ENCODE measurements around the gene SPATA13. TPM values are rescaled to one million over a fixed set of nuclear protein-coding genes. Genes with fewer than 3 reads are reported as not detected.

Gene SPATA13
- total RNA-seq, 6 experiments from 2014 or later = 7.0 to 9.2 (median 8.4) TPM

- peaks cover 10% of the 10 kb centered on the region for H3K9me3 Mint-ChIP-seq
- DNase-seq = no peak
- TF ChIP-seq, protein P1, sequence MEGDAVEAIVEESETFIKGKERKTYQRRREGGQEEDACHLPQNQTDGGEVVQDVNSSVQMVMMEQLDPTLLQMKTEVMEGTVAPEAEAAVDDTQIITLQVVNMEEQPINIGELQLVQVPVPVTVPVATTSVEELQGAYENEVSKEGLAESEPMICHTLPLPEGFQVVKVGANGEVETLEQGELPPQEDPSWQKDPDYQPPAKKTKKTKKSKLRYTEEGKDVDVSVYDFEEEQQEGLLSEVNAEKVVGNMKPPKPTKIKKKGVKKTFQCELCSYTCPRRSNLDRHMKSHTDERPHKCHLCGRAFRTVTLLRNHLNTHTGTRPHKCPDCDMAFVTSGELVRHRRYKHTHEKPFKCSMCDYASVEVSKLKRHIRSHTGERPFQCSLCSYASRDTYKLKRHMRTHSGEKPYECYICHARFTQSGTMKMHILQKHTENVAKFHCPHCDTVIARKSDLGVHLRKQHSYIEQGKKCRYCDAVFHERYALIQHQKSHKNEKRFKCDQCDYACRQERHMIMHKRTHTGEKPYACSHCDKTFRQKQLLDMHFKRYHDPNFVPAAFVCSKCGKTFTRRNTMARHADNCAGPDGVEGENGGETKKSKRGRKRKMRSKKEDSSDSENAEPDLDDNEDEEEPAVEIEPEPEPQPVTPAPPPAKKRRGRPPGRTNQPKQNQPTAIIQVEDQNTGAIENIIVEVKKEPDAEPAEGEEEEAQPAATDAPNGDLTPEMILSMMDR (IDR thresholded peaks at IDR 0.05) = no peak
- no peak overlapping the region for H3K27ac Mint-ChIP-seq
- H3K4me3 Mint-ChIP-seq = no peak overlapping the region
- H3K27me3 Mint-ChIP-seq (ENCODE audit: insufficient read depth) = peaks cover 13% of the 10 kb centered on the region
- H3K36me3 Mint-ChIP-seq (ENCODE audit: low read depth) = peaks cover 13% of the 10 kb centered on the region
- peaks cover 20% of the 10 kb centered on the region for H3K4me1 Mint-ChIP-seq (ENCODE audit: low read depth)
These were observed 32.4 kb upstream of the SPATA13 start for GRCh38 chr13:24128112-24128511.

GRCh38 chr13:24128962-24129361 lies 31.6 kb upstream of the SPATA13 start:
- Mint-ChIP-seq H3K27me3 (ENCODE audit: insufficient read depth) (peaks cover 13% of the 10 kb centered on the region), H3K36me3 (ENCODE audit: low read depth) (peaks cover 13% of the 10 kb centered on the region), H3K4me1 (ENCODE audit: low read depth) (peaks cover 27% of the 10 kb centered on the region), H3K9me3 (peaks cover 10% of the 10 kb centered on the region), H3K4me3 (no peak overlapping the region), H3K27ac (no peak overlapping the region)
- DNase-seq = no peak
- TF ChIP-seq, protein P1 (IDR thresholded peaks at IDR 0.05) = no peak

- Mint-ChIP-seq H3K27me3 (ENCODE audit: insufficient read depth) (peaks cover 10% of the 10 kb centered on the region), H3K36me3 (ENCODE audit: low read depth) (peaks cover 13% of the 10 kb centered on the region), H3K4me1 (ENCODE audit: low read depth) (peaks cover 39% of the 10 kb centered on the region), H3K4me3 (no peak overlapping the region), H3K9me3 (peaks cover 10% of the 10 kb centered on the region), H3K27ac (no peak overlapping the region)
- TF ChIP-seq, protein P1 (IDR thresholded peaks at IDR 0.05) = no peak
- no peak for DNase-seq
These were observed 30.4 kb upstream of the SPATA13 start for GRCh38 chr13:24129914-24130774.

DNA sequence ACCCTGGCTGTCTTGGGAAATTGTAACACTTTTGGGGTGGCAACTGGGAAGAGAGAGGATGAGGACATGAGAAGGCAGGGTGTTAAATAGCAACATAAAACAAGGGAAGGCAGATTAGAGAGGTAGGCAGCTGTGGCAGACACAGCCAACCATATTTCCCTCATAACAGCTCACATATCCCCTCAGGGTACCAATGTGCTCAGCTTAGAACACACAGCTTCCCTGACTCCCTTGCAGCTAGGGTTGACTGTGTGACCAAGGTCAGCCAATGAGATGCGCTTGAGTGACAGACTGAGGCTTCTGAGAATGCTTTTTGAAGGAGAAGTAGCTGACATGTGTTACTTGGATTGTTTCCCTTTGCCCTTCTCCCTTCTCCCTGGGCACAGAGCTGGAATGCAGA lies 28.8 kb upstream of the SPATA13 start:
- H3K9me3 Mint-ChIP-seq = peaks cover 10% of the 10 kb centered on the region
- H3K36me3 Mint-ChIP-seq (ENCODE audit: low read depth) = peaks cover 13% of the 10 kb centered on the region
- no peak overlapping the region for H3K4me3 Mint-ChIP-seq
- TF ChIP-seq, protein P1 (IDR thresholded peaks at IDR 0.05) = no peak
- peaks cover 10% of the 10 kb centered on the region for H3K27me3 Mint-ChIP-seq (ENCODE audit: insufficient read depth)
- H3K4me1 Mint-ChIP-seq (ENCODE audit: low read depth) = peaks cover 41% of the 10 kb centered on the region
- DNase-seq = no peak
- H3K27ac Mint-ChIP-seq = no peak overlapping the region

DNA sequence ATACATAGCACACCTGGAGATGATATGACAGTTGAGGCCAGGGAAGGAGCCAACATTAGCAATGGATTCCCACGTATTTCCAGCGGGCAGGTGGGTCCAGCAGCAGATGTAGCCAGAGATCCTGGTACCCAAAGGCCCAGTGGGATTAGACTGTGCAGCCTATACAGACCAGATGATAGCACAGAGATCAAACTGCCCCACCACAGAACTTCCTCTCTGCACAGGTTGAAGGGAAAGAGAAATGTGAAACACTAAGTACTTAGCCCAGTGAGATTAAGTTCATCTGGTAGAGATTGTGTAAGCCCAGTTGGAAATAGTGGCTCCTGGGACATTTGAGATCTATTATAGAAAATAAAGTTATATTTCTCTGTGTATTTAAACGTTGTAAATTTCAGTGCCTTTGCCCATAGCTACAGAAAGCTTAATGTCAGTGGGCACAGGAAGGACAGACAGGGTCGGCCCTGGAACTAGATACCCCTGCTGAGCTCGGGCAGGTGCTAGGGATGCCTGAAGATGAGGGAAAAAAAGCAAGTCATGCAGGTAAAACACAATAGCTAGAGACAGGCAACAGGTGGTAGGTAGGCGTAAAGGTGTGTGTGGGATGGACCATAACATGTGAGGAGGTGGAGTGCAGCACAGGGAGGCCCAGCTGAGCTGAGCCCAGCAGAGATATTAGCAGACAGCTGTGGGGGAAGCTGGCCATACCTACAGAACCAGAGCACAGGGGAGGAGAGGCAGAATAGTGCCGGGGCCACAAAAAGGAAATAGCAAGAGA lies 27.3 kb upstream of the SPATA13 start:
- H3K27ac Mint-ChIP-seq = no peak overlapping the region

More for the DNA sequence above, 27.3 kb upstream of the SPATA13 start:
- H3K36me3 Mint-ChIP-seq (ENCODE audit: low read depth) = peaks cover 13% of the 10 kb centered on the region
- H3K4me3 Mint-ChIP-seq = no peak overlapping the region
- no peak for DNase-seq
- H3K27me3 Mint-ChIP-seq (ENCODE audit: insufficient read depth) = peaks cover 10% of the 10 kb centered on the region
- peaks cover 10% of the 10 kb centered on the region for H3K9me3 Mint-ChIP-seq
- peaks cover 31% of the 10 kb centered on the region for H3K4me1 Mint-ChIP-seq (ENCODE audit: low read depth)
- TF ChIP-seq, protein P1 (IDR thresholded peaks at IDR 0.05) = no peak
